Measurements from ENCODE around the gene FAT1. TPM values are rescaled to one million over a fixed set of nuclear protein-coding genes. Genes with fewer than 3 reads are reported as not detected.

The FAT1 gene
- total and polyA plus RNA-seq, 9 of the 15 experiments (the other 6 are each of a cell fraction or from before 2014, with no cell fraction given), result 6.0 to 38.4 (median 21.4) TPM

GRCh38 chr4:186619088-186619487, 104.6 kb downstream of the FAT1 start:
- in situ Hi-C loops (cut with MboI), result no loop called here
- TF ChIP-seq NFYB (IDR thresholded peaks at IDR 0.05; ENCODE audit: extremely low read depth, insufficient read length) (no peak), ZNF436 (CRISPR knock-in tag; IDR thresholded peaks at IDR 0.05) (no peak), NCOA6 (IDR thresholded peaks at IDR 0.05) (no peak), CBX2 (IDR thresholded peaks at IDR 0.05; ENCODE audit: insufficient read depth, low read length, poor library complexity, severe bottlenecking) (no peak), ZNF696 (CRISPR knock-in tag; conservative IDR thresholded peaks at IDR 0.05) (no peak), CREB5 (CRISPR knock-in tag; IDR thresholded peaks at IDR 0.05) (no peak), ZNF668 (CRISPR knock-in tag; IDR thresholded peaks at IDR 0.05) (no peak)
- TF ChIP-seq, protein P1, sequence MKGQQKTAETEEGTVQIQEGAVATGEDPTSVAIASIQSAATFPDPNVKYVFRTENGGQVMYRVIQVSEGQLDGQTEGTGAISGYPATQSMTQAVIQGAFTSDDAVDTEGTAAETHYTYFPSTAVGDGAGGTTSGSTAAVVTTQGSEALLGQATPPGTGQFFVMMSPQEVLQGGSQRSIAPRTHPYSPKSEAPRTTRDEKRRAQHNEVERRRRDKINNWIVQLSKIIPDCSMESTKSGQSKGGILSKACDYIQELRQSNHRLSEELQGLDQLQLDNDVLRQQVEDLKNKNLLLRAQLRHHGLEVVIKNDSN (CRISPR knock-in tag; IDR thresholded peaks at IDR 0.05), result no peak
- TF ChIP-seq, protein P2, sequence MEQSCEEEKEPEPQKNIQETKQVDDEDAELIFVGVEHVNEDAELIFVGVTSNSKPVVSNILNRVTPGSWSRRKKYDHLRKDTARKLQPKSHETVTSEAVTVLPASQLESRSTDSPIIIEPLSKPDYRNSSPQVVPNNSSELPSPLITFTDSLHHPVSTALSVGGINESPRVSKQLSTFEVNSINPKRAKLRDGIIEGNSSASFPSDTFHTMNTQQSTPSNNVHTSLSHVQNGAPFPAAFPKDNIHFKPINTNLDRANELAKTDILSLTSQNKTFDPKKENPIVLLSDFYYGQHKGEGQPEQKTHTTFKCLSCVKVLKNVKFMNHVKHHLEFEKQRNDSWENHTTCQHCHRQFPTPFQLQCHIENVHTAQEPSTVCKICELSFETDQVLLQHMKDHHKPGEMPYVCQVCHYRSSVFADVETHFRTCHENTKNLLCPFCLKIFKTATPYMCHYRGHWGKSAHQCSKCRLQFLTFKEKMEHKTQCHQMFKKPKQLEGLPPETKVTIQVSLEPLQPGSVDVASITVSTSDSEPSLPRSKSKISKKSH (CRISPR knock-in tag; IDR thresholded peaks at IDR 0.05), result no peak
- H4K20me1 ChIP-seq (replicated peaks; ENCODE audit: control insufficient read depth, insufficient read depth, low read length), result no peaks in the 10 kb centered on the region
- no TSS peak for BruUV-seq (replicated peaks)
- H3K27ac ChIP-seq (ENCODE audit: extremely low read depth, low read depth, low read length), result no peak overlapping the region
- FAIRE-seq (no peak), DNase-seq (ENCODE audit: extremely low read depth in 1 of 4, low spot score in 3 of 4) (no peak), ATAC-seq (no peak)
- no peaks in the 10 kb centered on the region for H3K9me3 ChIP-seq (replicated peaks; ENCODE audit: control insufficient read depth, insufficient read depth, low read depth, low read length)
- intact Hi-C loops (cut with micrococcal nuclease), result no loop called here
- H3K79me2 ChIP-seq (ENCODE audit: control insufficient read depth, insufficient read depth, low read length), result no peaks in the 10 kb centered on the region
- no peak overlapping the region for H2AFZ ChIP-seq (ENCODE audit: low read depth, low read length)
- POLR2A ChIA-PET, result no interaction called here
- H3K36me3 ChIP-seq (ENCODE audit: control insufficient read depth, insufficient read depth, low read length), result peaks cover 9% of the 10 kb centered on the region
- no peak overlapping the region for H3K9ac ChIP-seq (ENCODE audit: insufficient read depth in 1 of 2, low read depth in 2 of 2, low read length in 2 of 2)
- H3K4me1 ChIP-seq (replicated peaks in 1 of 2; ENCODE audit: control insufficient read depth in 2 of 2, insufficient read depth in 2 of 2, low read length in 2 of 2), result no peaks in the 10 kb centered on the region
- H3K27me3 ChIP-seq (ENCODE audit: control insufficient read depth in 2 of 2, insufficient read depth in 2 of 2, low read length in 2 of 2), result 0 out of 5 replicates have a peak, but pooled peaks cover 0 to 3% of the 10 kb centered on the region in 2 experiments
- H3K4me2 ChIP-seq (ENCODE audit: insufficient read depth, low read length), result no peak overlapping the region
- CTCF ChIA-PET (ENCODE audit: low intra/inter-chr PET ratio), result no interaction called here
- WGBS (ENCODE audit: insufficient coverage, low coverage, missing lambda C conversion rate), result 39% methylated on average over 10 of the region's 10 CpGs
- H3K9me1 ChIP-seq (ENCODE audit: control insufficient read depth, insufficient read depth, low read length), result no peaks in the 10 kb centered on the region
- no peak overlapping the region for H3K4me3 ChIP-seq
